Measurements from ENCODE around the gene SBF2.

The SBF2 gene

DNA sequence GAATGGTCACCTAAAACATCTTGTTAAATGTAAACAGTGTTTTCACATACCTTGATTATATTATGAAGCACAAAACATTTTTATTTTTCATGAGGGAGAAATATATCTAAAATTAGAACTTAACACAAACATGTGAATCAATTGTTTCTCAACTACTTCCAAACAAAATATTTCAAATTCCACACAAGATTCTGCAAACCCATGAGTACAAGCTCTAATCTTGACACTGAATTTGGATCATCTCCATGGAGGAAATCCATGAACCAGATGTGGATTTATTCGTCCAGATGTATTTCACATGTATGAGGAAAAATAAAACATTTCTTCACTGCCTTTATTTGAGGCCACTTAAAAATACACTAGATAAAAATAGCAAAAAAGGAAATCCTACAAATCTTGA, 184.2 kb downstream of the SBF2 start:
- H3K4me3 ChIP-seq (ENCODE audit: low read depth, low read length): no peak overlapping the region
- TF ChIP-seq, protein P1, sequence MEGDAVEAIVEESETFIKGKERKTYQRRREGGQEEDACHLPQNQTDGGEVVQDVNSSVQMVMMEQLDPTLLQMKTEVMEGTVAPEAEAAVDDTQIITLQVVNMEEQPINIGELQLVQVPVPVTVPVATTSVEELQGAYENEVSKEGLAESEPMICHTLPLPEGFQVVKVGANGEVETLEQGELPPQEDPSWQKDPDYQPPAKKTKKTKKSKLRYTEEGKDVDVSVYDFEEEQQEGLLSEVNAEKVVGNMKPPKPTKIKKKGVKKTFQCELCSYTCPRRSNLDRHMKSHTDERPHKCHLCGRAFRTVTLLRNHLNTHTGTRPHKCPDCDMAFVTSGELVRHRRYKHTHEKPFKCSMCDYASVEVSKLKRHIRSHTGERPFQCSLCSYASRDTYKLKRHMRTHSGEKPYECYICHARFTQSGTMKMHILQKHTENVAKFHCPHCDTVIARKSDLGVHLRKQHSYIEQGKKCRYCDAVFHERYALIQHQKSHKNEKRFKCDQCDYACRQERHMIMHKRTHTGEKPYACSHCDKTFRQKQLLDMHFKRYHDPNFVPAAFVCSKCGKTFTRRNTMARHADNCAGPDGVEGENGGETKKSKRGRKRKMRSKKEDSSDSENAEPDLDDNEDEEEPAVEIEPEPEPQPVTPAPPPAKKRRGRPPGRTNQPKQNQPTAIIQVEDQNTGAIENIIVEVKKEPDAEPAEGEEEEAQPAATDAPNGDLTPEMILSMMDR (IDR thresholded peaks at IDR 0.05; ENCODE audit: borderline replicate concordance, insufficient read depth, low read depth, low read length): no peak

DNA sequence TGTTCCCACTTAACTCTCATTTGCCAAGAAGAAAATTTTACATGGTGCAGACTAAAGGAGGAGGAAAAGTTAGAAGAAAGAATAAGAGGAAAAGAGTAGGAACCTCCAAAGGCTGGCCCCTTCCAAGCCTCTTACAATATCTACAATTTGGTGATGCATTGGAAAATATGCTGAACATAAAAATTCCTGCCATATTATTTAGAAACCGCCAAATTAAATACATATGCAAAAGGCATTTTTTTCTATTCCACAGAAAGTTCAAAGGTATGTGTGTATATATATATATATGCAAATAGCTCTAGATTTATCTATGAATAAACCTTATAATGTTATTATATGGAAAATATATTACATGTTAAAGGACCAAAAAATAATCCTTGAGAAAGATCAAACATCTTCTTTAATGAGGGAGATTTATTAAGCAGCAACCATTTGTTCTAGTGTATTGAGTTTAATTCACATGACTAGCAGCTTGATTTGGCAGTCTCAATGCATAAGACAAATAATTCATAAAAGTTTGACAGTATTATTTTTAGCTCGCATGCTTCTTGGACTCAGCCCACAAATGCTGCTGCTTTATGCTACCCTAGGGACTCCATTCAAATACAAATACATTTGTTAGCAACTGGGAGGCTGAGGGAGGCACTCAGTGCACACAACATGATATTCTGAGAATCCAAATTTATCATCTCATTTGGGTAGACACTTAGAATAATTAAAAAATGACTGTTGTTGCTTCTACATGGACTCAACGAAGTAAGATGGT, 184.9 kb downstream of the SBF2 start:
- TF ChIP-seq, protein P1 (IDR thresholded peaks at IDR 0.05; ENCODE audit: borderline replicate concordance, insufficient read depth, low read depth, low read length): no peak
- no peak overlapping the region for H3K4me3 ChIP-seq (ENCODE audit: low read depth, low read length)

DNA sequence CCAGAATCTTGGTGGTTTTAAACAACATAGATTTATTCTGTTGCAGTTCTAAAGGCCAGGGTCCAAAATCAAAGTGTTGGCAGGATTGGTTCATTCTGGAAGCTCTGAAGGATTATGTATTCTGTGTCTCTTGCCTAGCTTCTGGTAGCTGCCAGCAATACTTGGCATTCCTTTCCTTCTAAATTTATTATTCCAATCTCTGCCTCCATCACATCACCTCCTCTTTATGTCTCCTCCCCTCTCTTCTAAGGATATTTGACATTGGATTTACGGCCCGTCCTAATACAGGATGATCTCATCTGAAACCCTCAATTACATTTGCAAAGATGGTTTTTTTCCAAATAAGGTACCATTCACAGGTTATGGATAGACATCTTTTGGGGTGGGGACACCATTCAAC, 186.5 kb downstream of the SBF2 start:
- H3K4me3 ChIP-seq (ENCODE audit: low read depth, low read length): no peak overlapping the region
- TF ChIP-seq, protein P1 (IDR thresholded peaks at IDR 0.05; ENCODE audit: borderline replicate concordance, insufficient read depth, low read depth, low read length): no peak

GRCh38 chr11:10097615-10098014, 196.4 kb downstream of the SBF2 start:
- TF ChIP-seq, protein P1 (IDR thresholded peaks at IDR 0.05; ENCODE audit: borderline replicate concordance, insufficient read depth, low read depth, low read length): no peak

DNA sequence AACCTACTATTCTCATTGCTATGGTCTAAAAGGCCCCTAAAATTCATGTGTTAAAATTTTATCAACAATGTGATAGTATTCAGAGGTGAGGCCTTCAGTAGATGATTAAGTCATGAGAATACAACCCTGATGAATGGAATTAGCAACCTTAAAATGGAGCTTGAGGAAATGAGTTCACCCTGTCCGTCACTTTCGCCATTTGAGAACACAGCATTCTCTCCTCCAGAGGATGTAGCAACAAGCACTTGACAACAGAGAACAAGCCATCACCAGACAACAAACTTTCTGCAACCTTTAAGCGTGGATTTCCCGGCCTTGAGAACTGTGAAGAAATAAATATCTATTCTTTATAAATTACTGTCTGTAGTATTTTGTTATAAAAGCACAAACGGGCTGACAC, 197.0 kb downstream of the SBF2 start:
- TF ChIP-seq, protein P1 (IDR thresholded peaks at IDR 0.05; ENCODE audit: borderline replicate concordance, insufficient read depth, low read depth, low read length): no peak
- no peak overlapping the region for H3K4me3 ChIP-seq (ENCODE audit: low read depth, low read length)

More at GRCh38 chr11:10097615-10098014, 196.4 kb downstream of the SBF2 start:
- H3K4me3 ChIP-seq (ENCODE audit: low read depth, low read length): no peak overlapping the region

- TF ChIP-seq, protein P1 (IDR thresholded peaks at IDR 0.05; ENCODE audit: borderline replicate concordance, insufficient read depth, low read depth, low read length): no peak
- no peak overlapping the region for H3K4me3 ChIP-seq (ENCODE audit: low read depth, low read length)
These were observed 198.4 kb downstream of the SBF2 start for GRCh38 chr11:10095412-10096208.
